ENCODE measurements around the gene UGCG.
"Not testable (repeated sequence)": the region's sequence is repeated elsewhere in the genome, so short reads cannot be mapped to it uniquely, and the experiment has no call there.

UGCG gene

GRCh38 chr9:111891910-111892499, 4.6 kb upstream of the UGCG start:
- DNase-seq: peak; percentile 4

GRCh38 chr9:111896942-111897600, 457 bp downstream of the UGCG start:
- DNase-seq: no peak

- peak; percentile 35 for DNase-seq
These were observed 1.1 kb downstream of the UGCG start for GRCh38 chr9:111897601-111898137.

- DNase-seq: peak; percentile 48
These were observed 1.9 kb downstream of the UGCG start for GRCh38 chr9:111898331-111899096.

- no peak for DNase-seq
These were observed 3.7 kb downstream of the UGCG start for GRCh38 chr9:111900151-111900857.

GRCh38 chr9:111900858-111901612, 4.4 kb downstream of the UGCG start:
- DNase-seq: no peak

- no peak for DNase-seq
These were observed 6.0 kb downstream of the UGCG start for GRCh38 chr9:111902391-111903139.

GRCh38 chr9:111903535-111903934, 6.9 kb downstream of the UGCG start:
- DNase-seq: not testable (repeated sequence)

- DNase-seq: no peak
These were observed 7.4 kb downstream of the UGCG start for GRCh38 chr9:111904026-111904425.

GRCh38 chr9:111904891-111905291, 8.3 kb downstream of the UGCG start:
- no peak for DNase-seq

- DNase-seq: no peak
These were observed 10.5 kb downstream of the UGCG start for GRCh38 chr9:111907147-111907546.

- DNase-seq: no peak
These were observed 12.8 kb downstream of the UGCG start for GRCh38 chr9:111909444-111909843.

- DNase-seq: peak; percentile 38
These were observed 13.8 kb downstream of the UGCG start for GRCh38 chr9:111910428-111910827.

- no peak for DNase-seq
These were observed 16.5 kb downstream of the UGCG start for GRCh38 chr9:111913159-111913558.

- peak; percentile 39 for DNase-seq
These were observed 18.3 kb downstream of the UGCG start for GRCh38 chr9:111914749-111915424.

GRCh38 chr9:111915425-111915758, 18.8 kb downstream of the UGCG start:
- DNase-seq: peak; percentile 60

- DNase-seq: peak; percentile 84
These were observed 19.6 kb downstream of the UGCG start for GRCh38 chr9:111916234-111916645.

- no peak for DNase-seq
These were observed 20.6 kb downstream of the UGCG start for GRCh38 chr9:111917201-111917600.

GRCh38 chr9:111917980-111918379, 21.4 kb downstream of the UGCG start:
- DNase-seq: no peak

GRCh38 chr9:111919875-111920274, 23.3 kb downstream of the UGCG start:
- DNase-seq: no peak

- no peak for DNase-seq
These were observed 23.9 kb downstream of the UGCG start for GRCh38 chr9:111920531-111920930.

Measured in activated CD4-positive, alpha-beta T cell treated with anti-CD3 and anti-CD28 coated beads, Interleukin-10, Interleukin-2, amounts not matched to agents 100 ng/mL and 50 ng/mL, durations not matched to agents 16 hours and 8 hours (primary cell).